ENCODE results near the gene PTRH1. TPM values are rescaled to one million over a fixed set of nuclear protein-coding genes. Genes with fewer than 3 reads are reported as not detected.

Gene PTRH1
- total and polyA plus RNA-seq, 2 of the 13 experiments (the other 11 are each of a cell fraction or from before 2014, with no cell fraction given), result 4.0 to 10.4 TPM

GRCh38 chr9:127734747-127735529, 19.5 kb upstream of the PTRH1 start, which contains the start of gene TOR2A (continued):
- TF ChIP-seq, protein P1, sequence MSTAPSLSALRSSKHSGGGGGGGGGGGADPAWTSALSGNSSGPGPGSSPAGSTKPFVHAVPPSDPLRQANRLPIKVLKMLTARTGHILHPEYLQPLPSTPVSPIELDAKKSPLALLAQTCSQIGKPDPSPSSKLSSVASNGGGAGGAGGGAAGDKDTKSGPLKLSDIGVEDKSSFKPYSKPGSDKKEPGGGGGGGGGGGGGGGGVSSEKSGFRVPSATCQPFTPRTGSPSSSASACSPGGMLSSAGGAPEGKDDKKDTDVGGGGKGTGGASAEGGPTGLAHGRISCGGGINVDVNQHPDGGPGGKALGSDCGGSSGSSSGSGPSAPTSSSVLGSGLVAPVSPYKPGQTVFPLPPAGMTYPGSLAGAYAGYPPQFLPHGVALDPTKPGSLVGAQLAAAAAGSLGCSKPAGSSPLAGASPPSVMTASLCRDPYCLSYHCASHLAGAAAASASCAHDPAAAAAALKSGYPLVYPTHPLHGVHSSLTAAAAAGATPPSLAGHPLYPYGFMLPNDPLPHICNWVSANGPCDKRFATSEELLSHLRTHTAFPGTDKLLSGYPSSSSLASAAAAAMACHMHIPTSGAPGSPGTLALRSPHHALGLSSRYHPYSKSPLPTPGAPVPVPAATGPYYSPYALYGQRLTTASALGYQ (CRISPR knock-in tag; IDR thresholded peaks at IDR 0.05), result no peak
- TF ChIP-seq PRDM15 (CRISPR knock-in tag; IDR thresholded peaks at IDR 0.05) (peak; percentile 32; the same call in 1 of the 2 replicates), ZNF12 (CRISPR knock-in tag; IDR thresholded peaks at IDR 0.05) (no peak), ZNF891 (CRISPR knock-in tag; IDR thresholded peaks at IDR 0.05) (no peak), ZFP37 (CRISPR knock-in tag; IDR thresholded peaks at IDR 0.05; ENCODE audit: borderline replicate concordance) (no peak), FOXA3 (CRISPR knock-in tag; IDR thresholded peaks at IDR 0.05) (peak; percentile 62), ZHX1 (CRISPR knock-in tag; IDR thresholded peaks at IDR 0.05; ENCODE audit: low read depth) (no peak), RBAK (CRISPR knock-in tag; IDR thresholded peaks at IDR 0.05) (no peak), PAX8 (CRISPR knock-in tag; IDR thresholded peaks at IDR 0.05; ENCODE audit: borderline replicate concordance) (peak; percentile 95; the same call in 1 of the 2 replicates), MATR3 (CRISPR knock-in tag; IDR thresholded peaks at IDR 0.05) (no peak), HMG20A (CRISPR knock-in tag; IDR thresholded peaks at IDR 0.05; ENCODE audit: borderline replicate concordance) (no peak), ZNF670 (CRISPR knock-in tag; IDR thresholded peaks at IDR 0.05; ENCODE audit: borderline replicate concordance) (no peak), ZNF550 (CRISPR knock-in tag; IDR thresholded peaks at IDR 0.05; ENCODE audit: borderline replicate concordance) (no peak), CHD2 (IDR thresholded peaks at IDR 0.05; ENCODE audit: low read depth, low read length) (0 out of 2 replicates have a peak, but pooled peaks have one; percentile 30), MED8 (CRISPR knock-in tag; IDR thresholded peaks at IDR 0.05; ENCODE audit: insufficient replicate concordance) (no peak), LCORL (IDR thresholded peaks at IDR 0.05) (no peak), LCORL (CRISPR knock-in tag; IDR thresholded peaks at IDR 0.05) (peak; percentile 70), HDAC1 (CRISPR knock-in tag; IDR thresholded peaks at IDR 0.05) (peak; percentile 88)
- TF ChIP-seq, protein P2, sequence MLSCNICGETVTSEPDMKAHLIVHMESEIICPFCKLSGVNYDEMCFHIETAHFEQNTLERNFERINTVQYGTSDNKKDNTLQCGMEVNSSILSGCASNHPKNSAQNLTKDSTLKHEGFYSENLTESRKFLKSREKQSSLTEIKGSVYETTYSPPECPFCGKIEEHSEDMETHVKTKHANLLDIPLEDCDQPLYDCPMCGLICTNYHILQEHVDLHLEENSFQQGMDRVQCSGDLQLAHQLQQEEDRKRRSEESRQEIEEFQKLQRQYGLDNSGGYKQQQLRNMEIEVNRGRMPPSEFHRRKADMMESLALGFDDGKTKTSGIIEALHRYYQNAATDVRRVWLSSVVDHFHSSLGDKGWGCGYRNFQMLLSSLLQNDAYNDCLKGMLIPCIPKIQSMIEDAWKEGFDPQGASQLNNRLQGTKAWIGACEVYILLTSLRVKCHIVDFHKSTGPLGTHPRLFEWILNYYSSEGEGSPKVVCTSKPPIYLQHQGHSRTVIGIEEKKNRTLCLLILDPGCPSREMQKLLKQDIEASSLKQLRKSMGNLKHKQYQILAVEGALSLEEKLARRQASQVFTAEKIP (CRISPR knock-in tag; IDR thresholded peaks at IDR 0.05; ENCODE audit: borderline replicate concordance), result no peak
